VCaP (cell line): ENCODE data around the gene CCDC192.

ENCODE experiments used
- H3K27ac ChIP-seq: fragments of 450-650 bp; 2 replicates; pipeline ENCODE4 v1.5.1; 2017
- CTCF ChIP-seq: fragments of 450-650 bp; conservative IDR thresholded peaks from 2 replicates; pipeline ENCODE4 v1.5.1; 2017; ENCODE audit warnings: mild to moderate bottlenecking, moderate library complexity

Gene CCDC192

GRCh38 chr5:127909066-127909465, 205.9 kb downstream of the CCDC192 start:
- TF ChIP-seq CTCF = peak; percentile 63
- H3K27ac ChIP-seq = peak overlapping the region; percentile 87

GRCh38 chr5:127909821-127910220, 206.6 kb downstream of the CCDC192 start:
- TF ChIP-seq CTCF = no peak
- peak overlapping the region; percentile 87 for H3K27ac ChIP-seq

GRCh38 chr5:127910307-127910956, 207.2 kb downstream of the CCDC192 start:
- TF ChIP-seq CTCF = no peak
- H3K27ac ChIP-seq = peak overlapping the region; percentile 87

- H3K27ac ChIP-seq = peak overlapping the region; percentile 87
- no peak for TF ChIP-seq CTCF
These were observed 208.4 kb downstream of the CCDC192 start for GRCh38 chr5:127911619-127912018.

- peak overlapping the region; percentile 87; the same call in 1 of the 2 replicates for H3K27ac ChIP-seq
- no peak for TF ChIP-seq CTCF
These were observed 209.2 kb downstream of the CCDC192 start for GRCh38 chr5:127912411-127912810.

GRCh38 chr5:127916885-127917573, 213.8 kb downstream of the CCDC192 start:
- no peak for TF ChIP-seq CTCF
- no peak overlapping the region for H3K27ac ChIP-seq

GRCh38 chr5:127919006-127919796, 216.0 kb downstream of the CCDC192 start:
- no peak for TF ChIP-seq CTCF
- H3K27ac ChIP-seq = peak overlapping the region; percentile 50
